IMR-90 (cell line): ENCODE results near the gene PTPRS. TPM values are rescaled to one million over a fixed set of nuclear protein-coding genes. Genes with fewer than 3 reads are reported as not detected.

Experiments used
- ATAC-seq: fragments of 200-7000 bp; cut with Tn5 transposase; 2 replicates; pipeline ENCODE4 v1.9.1; 2020; ENCODE audit warnings: low read depth, mild to moderate bottlenecking, moderate library complexity
- BruUV-seq: library from RNA; stranded (reverse); fragments of 400-500 nt; replicated peaks from 2 replicates; lab custom pipeline; 2021; lab: Mats Ljungman, UMichigan
- CTCF ChIA-PET: fragments of 300-600 bp; formaldehyde crosslinking; extraction: SDS; loops from one replicate; lab custom pipeline; 2021; ENCODE audit warnings: antibody characterized with exemption; lab: Yijun Ruan, JAX
- POLR2A ChIA-PET: fragments of 300-600 bp; sonication (Branson Sonifier 250); formaldehyde crosslinking; loops from one replicate; lab custom pipeline; 2022; ENCODE audit warnings: antibody characterized with exemption; ENCODE audit not compliant: unreplicated experiment; lab: Charles Lee
- DNase-seq: peaks from one replicate; pipeline ENCODE4 v3.0.0; 2013
- H2AFZ ChIP-seq: replicated peaks from 2 replicates; pipeline ENCODE3; 2013; ENCODE audit warnings: low read length, mild to moderate bottlenecking; ENCODE audit not compliant: poor library complexity
- H2AK5ac ChIP-seq: 2 replicates; pipeline ENCODE4 v1.6.1; 2013; ENCODE audit warnings: low read depth, low read length, inconsistent platforms
- H2AK9ac ChIP-seq: replicated peaks from 2 replicates; pipeline ENCODE3; 2013; ENCODE audit warnings: mild to moderate bottlenecking, low read depth, low read length, moderate library complexity; ENCODE audit not compliant: poor library complexity
- H2BK120ac ChIP-seq: 2 replicates; pipeline ENCODE4 v1.6.1; 2013; ENCODE audit warnings: low read depth, low read length, inconsistent platforms
- H2BK15ac ChIP-seq: 3 replicates; pipeline ENCODE4 v1.6.1; 2013; ENCODE audit warnings: low read depth, low read length, inconsistent platforms
- H2BK20ac ChIP-seq: 2 replicates; pipeline ENCODE4 v1.6.1; 2013; ENCODE audit warnings: low read depth, mild to moderate bottlenecking, inconsistent platforms, low read length, moderate library complexity
- H2BK5ac ChIP-seq: 2 replicates; pipeline ENCODE4 v1.6.1; 2013; ENCODE audit warnings: mild to moderate bottlenecking, low read depth, low read length, inconsistent platforms; ENCODE audit not compliant: poor library complexity, severe bottlenecking
- H3K14ac ChIP-seq: replicated peaks from 2 replicates; pipeline ENCODE4 v1.6.1; 2013; ENCODE audit warnings: low read depth, low read length, inconsistent platforms
- H3K18ac ChIP-seq: 2 replicates; pipeline ENCODE4 v1.6.1; 2013; ENCODE audit warnings: low read depth, low read length, control low read depth
- H3K23ac ChIP-seq: 2 replicates; pipeline ENCODE4 v1.6.1; 2013; ENCODE audit warnings: low read depth, low read length, inconsistent platforms
- H3K27ac ChIP-seq: 2 replicates; pipeline ENCODE4 v1.5.1; 2013; ENCODE audit warnings: mild to moderate bottlenecking, control low read depth, low read length; ENCODE audit not compliant: insufficient read depth
- H3K27me3 ChIP-seq: 2 replicates; pipeline ENCODE4 v1.6.1; 2013; ENCODE audit warnings: low read length; ENCODE audit not compliant: control insufficient read depth, insufficient read depth
- H3K36me3 ChIP-seq: 2 replicates; pipeline ENCODE4 v1.6.1; 2013; ENCODE audit warnings: low read length, mixed read lengths; ENCODE audit not compliant: control insufficient read depth, insufficient read depth
- H3K4ac ChIP-seq: 2 replicates; pipeline ENCODE4 v1.6.1; 2013; ENCODE audit warnings: low read depth, low read length, inconsistent platforms
- H3K4me1 ChIP-seq: 2 replicates; pipeline ENCODE4 v1.6.1; 2013; ENCODE audit warnings: low read length, mixed read lengths; ENCODE audit not compliant: control insufficient read depth, insufficient read depth
- H3K4me2 ChIP-seq: 2 replicates; pipeline ENCODE4 v1.6.1; 2013; ENCODE audit warnings: low read depth, mild to moderate bottlenecking, control low read depth, low read length, moderate library complexity
- H3K4me3 ChIP-seq: 2 replicates; pipeline ENCODE4 v1.5.1; 2013; ENCODE audit warnings: low read depth, mild to moderate bottlenecking, control low read depth, low read length, moderate library complexity; ENCODE audit not compliant: insufficient read depth
- H3K56ac ChIP-seq: 2 replicates; pipeline ENCODE4 v1.6.1; 2013; ENCODE audit warnings: low read length, inconsistent platforms; ENCODE audit not compliant: insufficient read depth; ENCODE audit errors: extremely low read depth
- H3K79me1 ChIP-seq, 2 experiments: 2 replicates each; pipeline ENCODE4 v1.6.1; 2013; ENCODE audit warnings: low read length in 2 of 2, inconsistent platforms in 1 of 2, low read depth in 1 of 2
- H3K9ac ChIP-seq: 2 replicates; pipeline ENCODE4 v1.6.1; 2013; ENCODE audit warnings: low read depth, low read length, control low read depth
- H3K9me1 ChIP-seq: 2 replicates; pipeline ENCODE4 v1.6.1; 2013; ENCODE audit warnings: low read length, inconsistent platforms; ENCODE audit not compliant: insufficient read depth
- H3K9me3 ChIP-seq: 2 replicates; pipeline ENCODE4 v1.6.1; 2013; ENCODE audit warnings: low read length; ENCODE audit not compliant: control insufficient read depth, insufficient read depth
- H4K20me1 ChIP-seq: 2 replicates; pipeline ENCODE4 v1.6.1; 2013; ENCODE audit warnings: low read length, inconsistent platforms; ENCODE audit not compliant: insufficient read depth
- H4K5ac ChIP-seq: 2 replicates; pipeline ENCODE4 v1.6.1; 2013; ENCODE audit warnings: mild to moderate bottlenecking, low read depth, low read length, control low read depth
- H4K8ac ChIP-seq, 2 experiments: 2 replicates each; pipeline ENCODE4 v1.6.1; 2013; ENCODE audit warnings: low read depth in 2 of 2, low read length in 2 of 2, control low read depth in 1 of 2, inconsistent platforms in 1 of 2
- H4K91ac ChIP-seq: 2 replicates; pipeline ENCODE4 v1.6.1; 2013; ENCODE audit warnings: low read depth, low read length, inconsistent platforms; ENCODE audit not compliant: insufficient read depth
- BHLHE40 ChIP-seq: fragments of 150-350 bp; IDR thresholded peaks from 2 replicates; pipeline ENCODE4 v1.6.1; 2016; ENCODE audit warnings: mild to moderate bottlenecking, low read depth, low read length
- CHD1 ChIP-seq: IDR thresholded peaks from 2 replicates; pipeline ENCODE4 v1.6.1; 2012; ENCODE audit warnings: low read depth, low read length, improper control_type of control experiment
- MAFK ChIP-seq: IDR thresholded peaks from 2 replicates; pipeline ENCODE4 v1.6.1; 2012; ENCODE audit warnings: low read depth, low read length, improper control_type of control experiment
- MAZ ChIP-seq: IDR thresholded peaks from 2 replicates; pipeline ENCODE4 v1.6.1; 2012; ENCODE audit warnings: low read depth, mild to moderate bottlenecking, low read length, improper control_type of control experiment, moderate library complexity, borderline replicate concordance
- RAD21 ChIP-seq: IDR thresholded peaks from 2 replicates; pipeline ENCODE4 v1.6.1; 2012; ENCODE audit warnings: low read length, improper control_type of control experiment
- RFX5 ChIP-seq: IDR thresholded peaks from 2 replicates; pipeline ENCODE4 v1.8.0; 2012; ENCODE audit warnings: low read depth, mild to moderate bottlenecking, low read length, moderate library complexity
- SMC3 ChIP-seq: fragments of 150-350 bp; IDR thresholded peaks from 2 replicates; pipeline ENCODE4 v1.6.1; 2016; ENCODE audit warnings: low read depth, mild to moderate bottlenecking, antibody characterized with exemption, low read length, moderate library complexity
- WGBS, 2 experiments: methylation state at CpG; one replicate each; pipeline versions ENCODE4 v1.1.5 to v1.1.7; 2013; ENCODE audit warnings: missing lambda C conversion rate in 2 of 2; ENCODE audit not compliant: insufficient read length in 1 of 2; ENCODE audit errors: extremely low coverage in 2 of 2; 5-methylcytosine and 5-hydroxymethylcytosine counted together
- dilution Hi-C: fragments of 300-500 bp; cut with HindIII; formaldehyde crosslinking; loops from one replicate; pipeline ENCODE4 v1.14.3; 2018; ENCODE audit warnings: low sequenced_read_pairs; ENCODE audit not compliant: unreplicated experiment
- in situ Hi-C: fragments of 300-500 bp; cut with MboI; formaldehyde crosslinking; loops from 3 replicates; pipeline ENCODE4 v1.14.3; 2019; ENCODE audit warnings: low sequenced_read_pairs, inconsistent platforms, mixed read lengths
- intact Hi-C: fragments of 100-400 bp; cut with micrococcal nuclease; formaldehyde crosslinking; loops from 2 replicates; pipeline ENCODE4 v1.10.0; 2022
- polyA plus RNA-seq, 3 experiments: library from polyadenylated mRNA; depleted of rRNA; stranded (reverse); fragments of >200 nt; gene quantifications; 2 replicates each; pipeline ENCODE4 v1.2.3, GENCODE V29; 2012; ENCODE audit warnings: low replicate concordance in 1 of 3
- total RNA-seq: library from RNA; depleted of rRNA; stranded (reverse); fragments of >200 nt; gene quantifications from 2 replicates; pipeline ENCODE4 v1.2.3, GENCODE V29; 2012

PTPRS gene
- total and polyA plus RNA-seq, 2 of the 4 experiments (the other 2 are of a cell fraction): 40.1 to 51.9 TPM

GRCh38 chr19:5302396-5302795 lies 38.2 kb downstream of the PTPRS start:
- no peak overlapping the region for H4K5ac ChIP-seq
- TF ChIP-seq CHD1: no peak
- TF ChIP-seq MAZ: no peak
- TF ChIP-seq BHLHE40: no peak
- no peak for TF ChIP-seq MAFK
- no peak for TF ChIP-seq RFX5
- no peak for TF ChIP-seq SMC3
- no peak for TF ChIP-seq RAD21
- no peak overlapping the region for H4K8ac ChIP-seq
- H4K20me1 ChIP-seq: peaks cover 13% of the 10 kb centered on the region
- H3K14ac ChIP-seq: no peak overlapping the region
- POLR2A ChIA-PET: no interaction called here
- in situ Hi-C loops: no loop called here
- no peak overlapping the region for H2BK5ac ChIP-seq
- H2AFZ ChIP-seq: no peak overlapping the region
- H2BK120ac ChIP-seq: no peak overlapping the region
- no peaks in the 10 kb centered on the region for H3K9me3 ChIP-seq
- H3K23ac ChIP-seq: no peak overlapping the region
- no peak overlapping the region for H3K4ac ChIP-seq
- H3K27me3 ChIP-seq: no peaks in the 10 kb centered on the region
- no peak overlapping the region for H2BK20ac ChIP-seq
- intact Hi-C loops: no loop called here
- no peaks in the 10 kb centered on the region for H3K36me3 ChIP-seq
- no peak overlapping the region for H3K4me2 ChIP-seq
- 85% methylated on average over 4 of the region's 9 CpGs; no CpG with 5 or more reads in 1 of the 2 experiments for WGBS, 2 experiments
- no TSS peak for BruUV-seq
- H3K4me3 ChIP-seq: no peak overlapping the region
- no peaks in the 10 kb centered on the region for H3K4me1 ChIP-seq
- H3K9me1 ChIP-seq: no peaks in the 10 kb centered on the region
- no peak overlapping the region for H2AK9ac ChIP-seq
- H3K18ac ChIP-seq: no peak overlapping the region
- no peak overlapping the region for H2BK15ac ChIP-seq
- no peak overlapping the region for H2AK5ac ChIP-seq
- H3K9ac ChIP-seq: no peak overlapping the region
- no peaks in the 10 kb centered on the region for H3K79me1 ChIP-seq
- no peak for ATAC-seq
- H3K27ac ChIP-seq: no peak overlapping the region
- no peak overlapping the region for H4K91ac ChIP-seq
- DNase-seq: no peak
- CTCF ChIA-PET: no interaction called here
- dilution Hi-C loops: no loop called here
- H3K56ac ChIP-seq: no peak overlapping the region
